GM21529 (cell line): ENCODE measurements around the gene FAM135A.
"Not testable (repeated sequence)": the region's sequence is repeated elsewhere in the genome, so short reads cannot be mapped to it uniquely, and the experiment has no call there.

ENCODE experiments used
- ATAC-seq: cut with Tn5 transposase; IDR thresholded peaks from one replicate; pipeline ENCODE4 v1.9.1; 2021; ENCODE audit not compliant: unreplicated experiment

FAM135A gene

DNA sequence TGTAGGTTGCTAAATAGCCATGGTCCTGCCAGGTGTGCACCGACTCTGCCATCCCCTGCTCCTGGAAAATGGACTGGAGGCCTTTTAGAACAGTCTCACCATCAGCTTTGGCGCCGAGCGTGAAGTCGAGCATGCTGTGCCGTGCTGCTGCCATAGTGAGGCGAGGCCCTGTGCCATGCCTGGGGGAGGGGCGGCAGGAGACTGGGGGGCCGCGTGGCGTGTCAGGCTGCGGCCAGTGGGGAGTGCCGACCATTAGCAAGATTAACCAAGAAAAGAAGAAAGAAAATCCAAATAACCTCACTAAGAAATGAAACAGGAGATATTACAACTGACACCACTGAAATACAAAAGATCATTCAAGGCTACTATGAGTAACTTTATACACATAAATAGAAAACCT lies 195.9 kb downstream of the FAM135A start:
- ATAC-seq: not testable (repeated sequence)
